GM21360 (cell line): Measurements from ENCODE around the gene DYNLRB1.
A peak's percentile ranks its signal among the peaks of the same experiment; 100 is the strongest.

Source experiments
- ATAC-seq: cut with Tn5 transposase; IDR thresholded peaks from one replicate; pipeline ENCODE4 v1.9.1; 2021; ENCODE audit warnings: mild to moderate bottlenecking, moderate library complexity; ENCODE audit not compliant: unreplicated experiment

Gene DYNLRB1

GRCh38 chr20:34553366-34553867 lies 37.2 kb downstream of the DYNLRB1 start:
- ATAC-seq, result no peak

GRCh38 chr20:34557936-34558319 lies 41.7 kb downstream of the DYNLRB1 start:
- no peak for ATAC-seq

- ATAC-seq, result peak; percentile 60
Measured at GRCh38 chr20:34558320-34559218, 42.3 kb downstream of the DYNLRB1 start, which contains the start of gene MAP1LC3A. MAP1LC3A (plus strand) TSS chr20:34558718; CDS start chr20:34558869, 151 bp downstream.

GRCh38 chr20:34559311-34560140 lies 43.3 kb downstream of the DYNLRB1 start:
- ATAC-seq, result no peak

- ATAC-seq, result no peak
Measured at GRCh38 chr20:34560141-34560523, 43.9 kb downstream of the DYNLRB1 start.

- no peak for ATAC-seq
Measured at GRCh38 chr20:34560614-34561013, 44.4 kb downstream of the DYNLRB1 start.

GRCh38 chr20:34561661-34562060 lies 45.4 kb downstream of the DYNLRB1 start:
- no peak for ATAC-seq

- no peak for ATAC-seq
Measured at GRCh38 chr20:34562641-34563040, 46.4 kb downstream of the DYNLRB1 start.

GRCh38 chr20:34564833-34565232 lies 48.6 kb downstream of the DYNLRB1 start:
- no peak for ATAC-seq

GRCh38 chr20:34566978-34567891 lies 51.0 kb downstream of the DYNLRB1 start:
- ATAC-seq, result no peak

GRCh38 chr20:34567892-34568865 lies 52.0 kb downstream of the DYNLRB1 start:
- ATAC-seq, result no peak

GRCh38 chr20:34569598-34569997 lies 53.4 kb downstream of the DYNLRB1 start:
- ATAC-seq, result no peak

- ATAC-seq, result no peak
Measured at GRCh38 chr20:34570859-34571306, 54.7 kb downstream of the DYNLRB1 start.

GRCh38 chr20:34571753-34572152 lies 55.5 kb downstream of the DYNLRB1 start:
- ATAC-seq, result no peak

GRCh38 chr20:34573541-34574300 lies 57.5 kb downstream of the DYNLRB1 start:
- no peak for ATAC-seq

GRCh38 chr20:34574426-34574825 lies 58.2 kb downstream of the DYNLRB1 start:
- ATAC-seq, result no peak

- ATAC-seq, result no peak
Measured at GRCh38 chr20:34574861-34575260, 58.6 kb downstream of the DYNLRB1 start.

- no peak for ATAC-seq
Measured at GRCh38 chr20:34575271-34575670, 59.0 kb downstream of the DYNLRB1 start.

- no peak for ATAC-seq
Measured at GRCh38 chr20:34575756-34576155, 59.5 kb downstream of the DYNLRB1 start.
